Activated T-cell treated with anti-CD3 and anti-CD28 coated beads for 1 hour (primary cell): ENCODE data around the gene HTR3E.
"Not testable (repeated sequence)": the region's sequence is repeated elsewhere in the genome, so short reads cannot be mapped to it uniquely, and the experiment has no call there.

Experiments used
- DNase-seq: peaks from one replicate; pipeline ENCODE4 v3.0.0-alpha.2; 2020; ENCODE audit warnings: low read depth

The HTR3E gene

DNA sequence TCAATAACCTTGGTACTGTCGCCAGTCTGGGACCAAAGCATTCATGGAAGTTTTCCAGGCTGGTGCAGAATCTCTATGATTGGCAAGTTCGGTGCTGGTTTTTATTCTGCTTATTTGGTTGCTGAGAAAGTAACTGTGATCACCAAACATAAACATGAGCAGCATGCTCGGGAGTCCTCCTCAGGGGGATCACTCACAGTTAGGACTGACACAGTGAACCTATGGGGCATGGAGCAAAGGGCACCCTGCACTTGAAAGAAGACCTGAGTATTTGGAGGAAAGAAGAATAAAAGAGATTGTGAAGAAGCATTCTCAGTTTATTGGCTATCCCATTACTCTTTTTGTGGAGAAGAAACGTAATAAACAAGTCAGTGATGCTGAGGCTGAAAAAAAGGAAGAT lies 19.2 kb downstream of the HTR3E start:
- no peak for DNase-seq

DNA sequence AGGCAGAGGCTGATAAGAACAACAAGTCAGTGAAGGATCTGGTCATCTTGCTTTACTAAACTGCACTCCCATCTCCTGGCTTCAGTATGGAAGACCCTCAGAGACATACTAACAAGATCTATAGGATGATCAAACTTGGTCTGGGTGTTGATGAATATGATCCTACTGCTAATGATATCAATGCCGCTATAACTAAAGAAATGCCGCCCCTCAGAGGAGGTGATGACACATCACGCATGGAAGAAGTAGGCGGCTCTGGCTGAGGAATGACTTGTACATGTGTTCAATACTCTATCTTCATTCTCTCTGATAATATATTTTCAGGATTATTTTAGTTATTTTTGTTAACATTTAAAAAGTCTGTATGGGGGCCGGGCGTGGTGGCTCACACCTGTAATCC lies 20.8 kb downstream of the HTR3E start:
- no peak for DNase-seq

GRCh38 chr3:184121031-184121430 lies 24.2 kb downstream of the HTR3E start:
- DNase-seq = not testable (repeated sequence)

- no peak for DNase-seq
Measured at GRCh38 chr3:184126006-184126405, 29.1 kb downstream of the HTR3E start.

DNA sequence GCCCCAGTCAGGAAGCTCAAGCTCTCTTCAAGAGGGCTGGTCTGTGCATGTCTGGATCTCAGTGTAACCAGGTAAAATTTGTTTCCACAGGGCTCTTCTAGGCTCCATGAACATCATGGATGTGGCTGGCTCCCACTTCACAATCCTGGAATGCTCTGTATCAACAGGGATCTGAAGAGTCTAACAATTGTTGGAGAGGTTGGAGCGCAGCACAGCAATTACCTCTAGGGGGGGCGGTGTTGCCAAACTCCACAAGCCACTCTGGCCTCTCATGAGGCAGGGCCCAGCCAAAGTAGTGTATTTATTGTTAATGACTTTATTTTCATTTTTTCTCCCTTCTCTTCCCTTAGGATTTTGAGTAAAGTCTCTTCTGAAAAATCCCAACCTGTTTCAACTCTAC lies 32.1 kb downstream of the HTR3E start:
- no peak for DNase-seq

- no peak for DNase-seq
Measured at GRCh38 chr3:184132945-184133344, 36.1 kb downstream of the HTR3E start.

GRCh38 chr3:184133840-184134745 lies 37.2 kb downstream of the HTR3E start:
- no peak for DNase-seq

DNA sequence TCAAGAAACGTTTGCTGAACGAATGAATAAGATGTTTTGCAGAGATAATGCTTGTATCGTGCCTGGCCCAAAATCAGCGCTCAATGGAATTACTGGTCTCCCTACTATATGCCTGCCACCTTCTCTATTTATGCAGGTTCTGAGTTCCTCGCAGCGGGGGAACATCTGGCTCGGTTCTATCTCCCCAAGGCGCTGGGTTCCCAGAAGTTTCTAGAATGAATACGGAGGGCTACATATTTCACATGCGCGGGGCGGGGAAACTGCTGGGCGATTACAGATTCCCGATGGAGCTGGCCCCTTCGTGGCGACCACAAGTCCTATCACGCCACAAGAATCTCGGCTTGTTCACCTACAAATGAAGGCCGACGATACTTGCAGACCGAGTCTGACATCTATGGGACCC lies 37.9 kb downstream of the HTR3E start:
- no peak for DNase-seq

DNA sequence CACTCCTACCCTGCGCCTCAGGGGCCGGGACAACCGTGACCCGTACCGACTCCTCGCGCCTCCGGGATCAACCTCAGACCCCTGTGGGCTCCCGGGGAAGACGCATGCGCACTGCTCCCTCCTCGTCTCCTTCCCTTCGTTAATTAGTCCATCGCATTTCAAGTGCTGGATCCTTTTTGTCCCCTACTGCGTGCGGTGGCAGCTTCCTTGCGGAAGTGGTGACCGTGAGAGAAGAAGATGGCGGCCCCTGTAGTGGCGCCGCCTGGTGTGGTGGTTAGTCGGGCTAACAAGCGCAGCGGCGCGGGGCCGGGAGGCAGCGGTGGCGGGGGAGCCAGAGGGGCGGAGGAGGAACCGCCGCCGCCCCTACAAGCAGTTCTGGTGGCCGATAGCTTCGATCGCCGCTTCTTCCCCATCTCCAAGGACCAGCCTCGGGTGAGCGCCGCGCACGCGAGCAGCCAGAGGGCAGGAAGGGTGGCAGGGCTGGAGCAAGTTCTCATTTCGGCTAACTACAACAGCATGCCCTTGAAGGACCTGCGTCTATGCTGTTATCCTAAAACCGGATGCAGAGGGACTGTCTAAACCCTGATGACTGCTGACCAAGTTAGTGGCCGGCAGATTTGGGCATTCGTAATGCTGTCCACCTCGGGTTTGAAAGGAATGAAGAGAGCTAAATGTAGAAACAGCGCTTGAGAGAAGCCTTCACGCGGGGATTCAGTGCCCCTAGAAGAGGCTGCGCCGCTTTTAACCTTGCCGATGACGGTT lies 38.5 kb downstream of the HTR3E start, which contains the start of gene EIF2B5:
Gene EIF2B5, plus strand, starts transcription at position 210 of the 762 bp plus-strand sequence. Its CDS starts 28 bp downstream, at position 238.
- peak; percentile 78 for DNase-seq

DNA sequence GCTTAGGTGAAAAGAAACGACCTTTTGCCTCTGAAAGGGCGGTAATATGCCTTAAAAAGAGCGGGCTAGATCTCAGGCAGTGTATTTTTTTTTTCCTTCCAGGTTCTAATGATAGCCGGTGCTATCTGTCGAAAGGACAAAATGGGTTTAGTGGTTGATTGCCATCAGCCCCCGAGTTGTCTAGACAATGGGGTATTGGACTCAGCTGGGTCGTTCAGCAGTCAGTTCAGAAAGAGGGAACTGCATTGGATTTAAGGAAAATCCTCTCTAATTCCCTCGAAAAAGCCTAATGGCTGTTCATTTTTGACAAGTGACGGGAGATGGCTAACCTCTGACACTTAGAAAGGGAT lies 39.0 kb downstream of the HTR3E start:
- DNase-seq = no peak

- no peak for DNase-seq
Measured at GRCh38 chr3:184140436-184140835, 43.6 kb downstream of the HTR3E start.

DNA sequence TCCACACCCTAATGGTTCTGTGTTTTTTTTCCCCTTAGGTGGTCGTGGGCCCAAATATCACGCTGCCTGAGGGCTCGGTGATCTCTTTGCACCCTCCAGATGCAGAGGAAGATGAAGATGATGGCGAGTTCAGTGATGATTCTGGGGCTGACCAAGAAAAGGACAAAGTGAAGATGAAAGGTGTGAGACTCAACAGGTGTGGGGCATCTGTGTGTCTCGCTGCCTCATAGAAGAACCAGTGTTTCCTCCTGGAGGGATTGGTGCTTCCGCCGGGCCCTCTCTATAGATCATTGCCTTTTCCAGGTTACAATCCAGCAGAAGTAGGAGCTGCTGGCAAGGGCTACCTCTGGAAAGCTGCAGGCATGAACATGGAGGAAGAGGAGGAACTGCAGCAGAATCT lies 45.3 kb downstream of the HTR3E start:
- no peak for DNase-seq

GRCh38 chr3:184143327-184143726 lies 46.5 kb downstream of the HTR3E start:
- no peak for DNase-seq

DNA sequence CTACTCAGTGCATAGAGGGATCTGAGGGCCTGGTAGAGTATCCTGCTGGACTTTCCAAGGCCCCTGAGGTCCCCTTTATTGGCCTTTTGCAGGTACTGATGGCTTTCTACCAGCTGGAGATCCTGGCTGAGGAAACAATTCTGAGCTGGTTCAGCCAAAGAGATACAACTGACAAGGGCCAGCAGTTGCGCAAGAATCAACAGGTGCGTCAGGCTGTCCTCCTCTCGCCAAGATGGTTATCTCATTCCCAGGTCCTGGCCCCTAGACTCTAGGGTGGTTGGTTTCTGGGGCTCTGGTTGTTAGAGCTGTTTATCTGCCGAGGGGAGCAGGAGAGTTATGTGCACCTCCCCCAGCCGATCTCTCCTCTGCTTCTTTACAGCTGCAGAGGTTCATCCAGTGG lies 47.6 kb downstream of the HTR3E start:
- DNase-seq = no peak

- no peak for DNase-seq
Measured at GRCh38 chr3:184145111-184145524, 48.3 kb downstream of the HTR3E start.

- DNase-seq = no peak
Measured at GRCh38 chr3:184145751-184146270, 48.9 kb downstream of the HTR3E start.

GRCh38 chr3:184148076-184148475 lies 51.2 kb downstream of the HTR3E start:
- DNase-seq = no peak

GRCh38 chr3:184149123-184149522 lies 52.3 kb downstream of the HTR3E start:
- no peak for DNase-seq

DNA sequence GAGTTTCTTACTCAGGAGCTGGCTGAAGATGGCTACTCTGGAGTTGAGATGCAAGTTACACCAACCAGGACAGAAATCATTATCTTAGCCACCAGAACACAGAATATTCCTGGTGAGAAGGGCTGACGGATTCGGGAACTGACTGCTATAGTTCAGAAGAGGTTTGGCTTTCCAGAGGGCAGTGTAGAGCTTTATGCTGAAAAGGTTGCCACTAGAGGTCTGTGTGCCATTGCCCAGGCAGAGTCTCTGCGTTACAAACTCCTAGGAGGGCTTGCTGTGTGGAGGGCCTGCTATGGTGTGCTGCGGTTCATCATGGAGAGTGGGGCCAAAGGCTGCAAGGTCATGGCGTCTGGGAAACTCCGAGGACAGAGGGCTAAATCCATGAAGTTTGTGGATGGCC lies 52.9 kb downstream of the HTR3E start:
- DNase-seq = not testable (repeated sequence)

GRCh38 chr3:184154885-184155643 lies 58.2 kb downstream of the HTR3E start, which contains the start of gene DVL3:
TSS of gene DVL3 (plus strand) at chr3:184155377. CDS start at chr3:184155636, 259 bp downstream.
- peak; percentile 20 for DNase-seq

DNA sequence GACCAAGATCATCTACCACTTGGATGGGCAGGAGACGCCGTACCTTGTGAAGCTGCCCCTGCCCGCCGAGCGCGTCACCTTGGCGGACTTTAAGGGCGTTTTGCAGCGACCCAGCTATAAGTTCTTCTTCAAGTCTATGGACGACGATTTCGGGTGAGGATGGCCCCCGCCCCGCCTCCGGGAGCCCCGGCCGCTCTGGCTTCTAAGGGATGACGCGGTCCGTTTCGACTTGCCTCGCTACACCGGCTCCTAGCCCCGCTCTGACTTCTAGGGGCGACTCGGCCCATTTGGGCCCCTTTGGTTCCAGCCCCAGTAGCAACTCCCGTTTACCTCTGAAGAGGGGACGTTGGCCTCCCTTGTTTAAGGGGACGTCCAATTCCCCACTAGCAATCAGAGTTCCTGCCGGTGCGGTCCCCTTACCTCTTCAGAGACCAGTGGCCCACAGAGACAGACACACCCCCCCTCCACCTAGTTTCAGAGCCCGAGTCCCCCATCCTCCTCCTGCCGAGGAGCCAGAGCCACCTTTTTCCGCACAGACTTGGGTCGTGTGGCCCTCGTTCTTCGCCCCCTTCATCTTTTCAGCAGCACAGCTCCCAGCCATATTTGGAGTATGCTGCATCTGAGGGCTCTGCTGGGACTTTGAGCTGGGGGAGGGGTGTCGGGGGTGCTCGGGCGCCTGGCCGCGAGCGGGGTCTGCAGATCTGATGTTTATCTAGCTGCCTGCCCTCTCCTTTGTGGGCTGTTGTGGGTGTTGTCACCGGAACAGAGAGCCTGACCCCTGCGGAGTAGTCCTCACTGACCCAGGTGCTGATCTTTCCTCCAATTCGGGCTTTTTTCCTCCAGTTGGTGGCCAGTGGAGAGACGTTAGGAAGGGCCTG lies 59.0 kb downstream of the HTR3E start:
- DNase-seq = peak; percentile 24
